Prostate gland (tissue), 2 donors: ENCODE measurements around the gene KANSL1.

Experiments
- POLR2A ChIP-seq: fragments of 450-650 bp; IDR thresholded peaks from one replicate; pipeline ENCODE4 v1.6.1; 2016; ENCODE audit warnings: antibody characterized with exemption, mild to moderate bottlenecking
- POLR2AphosphoS5 ChIP-seq: sonication (generic); formaldehyde crosslinking; IDR thresholded peaks from one replicate; pipeline ENCODE4 v1.6.1; 2017; ENCODE audit warnings: antibody characterized with exemption
- TF ChIP-seq, protein P1 (sequence below), 4 experiments: fragments of 200-600 bp in 2 of 4; fragments of 450-650 bp in 2 of 4; sonication (generic) in 2 of 4; IDR thresholded peaks; 1 replicate in 3 of 4; 2 replicates in 1 of 4; pipeline ENCODE4 v1.5.1; 2016 to 2019; ENCODE audit warnings: antibody characterized with exemption in 4 of 4, mild to moderate bottlenecking in 2 of 4, moderate library complexity in 2 of 4

DNA sequence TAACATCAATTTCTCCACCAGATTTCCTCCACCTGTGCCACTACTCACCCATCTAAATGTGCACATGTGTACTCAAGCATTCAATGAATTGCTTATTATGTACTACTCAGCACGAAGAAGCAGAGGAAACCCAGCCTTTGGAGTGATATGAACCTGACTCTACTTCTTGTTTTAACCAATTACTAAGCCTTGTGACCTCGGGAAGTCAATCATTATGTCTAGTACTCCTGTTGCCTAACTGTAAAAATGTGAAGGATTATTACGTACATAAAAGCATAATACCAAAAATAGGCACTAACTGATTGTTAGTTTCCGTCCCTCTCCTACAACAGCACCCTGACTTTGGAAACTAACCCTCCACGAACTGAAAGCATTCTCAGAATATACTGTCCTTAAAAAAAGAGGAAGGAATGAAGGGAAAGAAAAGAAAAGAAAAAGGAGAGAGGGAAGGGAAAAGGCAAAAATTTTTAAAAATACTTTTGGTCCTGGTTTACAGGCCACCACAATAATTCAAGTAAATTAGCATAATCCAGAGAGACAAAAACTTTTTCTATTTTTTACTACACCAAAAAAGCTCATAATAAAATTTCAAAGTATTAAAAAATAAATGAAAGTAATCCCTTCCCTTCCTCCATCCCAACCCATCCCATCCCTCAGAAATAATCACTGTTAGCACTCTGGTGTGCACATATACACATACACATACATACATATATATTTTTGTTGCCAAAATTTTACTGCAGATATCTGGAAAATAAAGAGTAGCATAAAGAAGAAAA lies 53.6 kb downstream of the KANSL1 start:
- TF ChIP-seq, protein P1, sequence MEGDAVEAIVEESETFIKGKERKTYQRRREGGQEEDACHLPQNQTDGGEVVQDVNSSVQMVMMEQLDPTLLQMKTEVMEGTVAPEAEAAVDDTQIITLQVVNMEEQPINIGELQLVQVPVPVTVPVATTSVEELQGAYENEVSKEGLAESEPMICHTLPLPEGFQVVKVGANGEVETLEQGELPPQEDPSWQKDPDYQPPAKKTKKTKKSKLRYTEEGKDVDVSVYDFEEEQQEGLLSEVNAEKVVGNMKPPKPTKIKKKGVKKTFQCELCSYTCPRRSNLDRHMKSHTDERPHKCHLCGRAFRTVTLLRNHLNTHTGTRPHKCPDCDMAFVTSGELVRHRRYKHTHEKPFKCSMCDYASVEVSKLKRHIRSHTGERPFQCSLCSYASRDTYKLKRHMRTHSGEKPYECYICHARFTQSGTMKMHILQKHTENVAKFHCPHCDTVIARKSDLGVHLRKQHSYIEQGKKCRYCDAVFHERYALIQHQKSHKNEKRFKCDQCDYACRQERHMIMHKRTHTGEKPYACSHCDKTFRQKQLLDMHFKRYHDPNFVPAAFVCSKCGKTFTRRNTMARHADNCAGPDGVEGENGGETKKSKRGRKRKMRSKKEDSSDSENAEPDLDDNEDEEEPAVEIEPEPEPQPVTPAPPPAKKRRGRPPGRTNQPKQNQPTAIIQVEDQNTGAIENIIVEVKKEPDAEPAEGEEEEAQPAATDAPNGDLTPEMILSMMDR (IDR thresholded peaks at IDR 0.05): no peak
- TF ChIP-seq POLR2AphosphoS5: no peak
- no peak for TF ChIP-seq POLR2A
